Vagina (tissue), 2 donors: Measurements from ENCODE around the gene ATF5.

Experiments used
- CTCF ChIP-seq, 3 experiments: fragments of 450-650 bp in 2 of 3; fragments of 200-600 bp in 1 of 3; sonication (generic) in 1 of 3; IDR thresholded peaks; one replicate each; pipeline ENCODE4 v1.5.1; 2017 to 2019; ENCODE audit warnings: antibody characterized with exemption in 3 of 3, mild to moderate bottlenecking in 2 of 3, moderate library complexity in 2 of 3
- POLR2A ChIP-seq, 2 donors: fragments of 450-650 bp; IDR thresholded peaks; one replicate each; pipeline ENCODE4 v1.6.1; 2017; ENCODE audit warnings: antibody characterized with exemption in 2 of 2, mild to moderate bottlenecking in 2 of 2, moderate library complexity in 2 of 2
- POLR2AphosphoS5 ChIP-seq, 2 donors: sonication (generic); formaldehyde crosslinking; IDR thresholded peaks; one replicate each; pipeline ENCODE4 v1.9.0; 2017; ENCODE audit warnings: antibody characterized with exemption in 2 of 2, mild to moderate bottlenecking in 2 of 2, low read depth in 1 of 2; ENCODE audit not compliant: insufficient read depth in 1 of 2

GRCh38 chr19:49896863-49897621 is 32.0 kb upstream of the ATF5 start, which contains the start of gene IL4I1:
- no peak for TF ChIP-seq POLR2A (IDR thresholded peaks at IDR 0.05)
- no peak for TF ChIP-seq CTCF (IDR thresholded peaks at IDR 0.05)
- no peak for TF ChIP-seq POLR2AphosphoS5 (IDR thresholded peaks at IDR 0.05; ENCODE audit: insufficient read depth in 1 of 2, low read depth in 1 of 2)
